Spleen (tissue), 7 donors: ENCODE measurements around the gene POLR2F.
A peak's percentile ranks its signal among the peaks of the same experiment; 100 is the strongest.

ENCODE experiments used
- CTCF ChIP-seq, 11 experiments: fragments of 200-600 bp in 7 of 11; fragments of 450-650 bp in 4 of 11; sonication (generic) in 4 of 11; IDR thresholded peaks in 8 of 11; conservative IDR thresholded peaks in 3 of 11; 1 replicate in 7 of 11; 2 replicates in 4 of 11; pipeline versions ENCODE4 v1.4.0 to v1.8.0; 2016 to 2021; ENCODE audit warnings: antibody characterized with exemption in 11 of 11, inconsistent platforms in 4 of 11, mild to moderate bottlenecking in 1 of 11
- POLR2A ChIP-seq, 3 donors: fragments of 450-650 bp; IDR thresholded peaks; one replicate each; pipeline ENCODE4 v1.5.1; 2017; ENCODE audit warnings: antibody characterized with exemption in 3 of 3, mild to moderate bottlenecking in 1 of 3
- POLR2AphosphoS5 ChIP-seq, 3 donors: sonication (generic); formaldehyde crosslinking; IDR thresholded peaks; one replicate each; pipeline ENCODE4 v1.5.1; 2017; ENCODE audit warnings: antibody characterized with exemption in 3 of 3
- donor health status: DM: no; HTN: no; CAD: no; lungs with moderate emphysema.
- donor health status: DM: no; HTN: no; CAD: no.
- donor health status: DM: no; HTN: no; CAD: no.

- TF ChIP-seq CTCF (IDR thresholded peaks at IDR 0.05 in 8 of 11, conservative IDR thresholded peaks at IDR 0.05 in 3 of 11) (peak in 5 of 11 experiments; percentile 32 to 52 (median 35)), POLR2AphosphoS5 (IDR thresholded peaks at IDR 0.05) (peak in 1 of 3 donors; percentile 30), POLR2A (IDR thresholded peaks at IDR 0.05) (no peak)
Measured at GRCh38 chr22:37930270-37930951, 23.1 kb upstream of the POLR2F start.
